ENCODE measurements around the gene SCRN2. TPM values are rescaled to one million over a fixed set of nuclear protein-coding genes. Genes with fewer than 3 reads are reported as not detected.
A peak's percentile ranks its signal among the peaks of the same experiment; 100 is the strongest.

Gene SCRN2
- total RNA-seq, 4 donors from 2014 or later, result 43.6 to 72.6 (median 60.3) TPM

- DNase-seq (ENCODE audit: low spot score), result peak; percentile 34
- peak; percentile 91 for ATAC-seq (ENCODE audit: low FRiP score)
- no peak for TF ChIP-seq CTCF (IDR thresholded peaks at IDR 0.05)
Observed at GRCh38 chr17:47850692-47851573, 9.9 kb upstream of the SCRN2 start, which contains the start of gene SP6. TSS of gene SP6 (minus strand) at chr17:47851163. CDS start at chr17:47848429, 2,734 bp downstream.

- no peak for DNase-seq (ENCODE audit: low spot score)
- ATAC-seq (ENCODE audit: low FRiP score), result no peak
- no peak for TF ChIP-seq CTCF (IDR thresholded peaks at IDR 0.05)
Observed at GRCh38 chr17:47850373-47850691, 9.3 kb upstream of the SCRN2 start.

GRCh38 chr17:47848198-47848513, 7.1 kb upstream of the SCRN2 start:
- ATAC-seq (ENCODE audit: low FRiP score) (no peak), DNase-seq (ENCODE audit: low spot score) (no peak)
- no peak for TF ChIP-seq CTCF (IDR thresholded peaks at IDR 0.05)

- DNase-seq (ENCODE audit: low spot score) (no peak), ATAC-seq (ENCODE audit: low FRiP score) (no peak)
- no peak for TF ChIP-seq CTCF (IDR thresholded peaks at IDR 0.05)
Observed at GRCh38 chr17:47847341-47848197, 6.5 kb upstream of the SCRN2 start.

GRCh38 chr17:47846716-47847340, 5.8 kb upstream of the SCRN2 start:
- DNase-seq (ENCODE audit: low spot score) (no peak), ATAC-seq (ENCODE audit: low FRiP score) (no peak)
- TF ChIP-seq CTCF (IDR thresholded peaks at IDR 0.05), result no peak

- no peak for DNase-seq (ENCODE audit: low spot score)
- TF ChIP-seq CTCF (IDR thresholded peaks at IDR 0.05), result no peak
- ATAC-seq (ENCODE audit: low FRiP score), result no peak
Observed at GRCh38 chr17:47845716-47846075, 4.6 kb upstream of the SCRN2 start.

Data from omental fat pad (tissue), 4 donors.